Measurements from ENCODE around the gene TEAD1.

TEAD1 gene

DNA sequence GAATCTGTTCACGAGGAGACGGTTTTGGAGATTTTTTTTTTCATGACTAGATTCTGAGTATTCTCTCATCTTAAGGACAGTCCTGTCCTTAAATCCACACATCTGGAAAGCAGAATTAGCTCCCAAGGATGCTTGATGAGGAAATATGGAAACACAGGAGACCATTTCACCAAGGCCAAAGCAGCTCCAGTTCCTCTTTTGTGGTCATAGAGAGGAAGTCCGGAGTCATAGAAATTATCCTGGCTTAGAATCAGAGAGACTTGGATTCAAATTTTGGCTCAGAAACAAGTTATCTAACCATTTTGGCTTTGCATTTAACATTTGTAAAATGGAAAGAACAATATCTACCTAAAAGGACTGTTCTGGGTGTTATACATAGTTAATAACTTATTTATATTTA, 7.3 kb upstream of the TEAD1 start:
- no peak for DNase-seq (ENCODE audit: low read depth)

DNA sequence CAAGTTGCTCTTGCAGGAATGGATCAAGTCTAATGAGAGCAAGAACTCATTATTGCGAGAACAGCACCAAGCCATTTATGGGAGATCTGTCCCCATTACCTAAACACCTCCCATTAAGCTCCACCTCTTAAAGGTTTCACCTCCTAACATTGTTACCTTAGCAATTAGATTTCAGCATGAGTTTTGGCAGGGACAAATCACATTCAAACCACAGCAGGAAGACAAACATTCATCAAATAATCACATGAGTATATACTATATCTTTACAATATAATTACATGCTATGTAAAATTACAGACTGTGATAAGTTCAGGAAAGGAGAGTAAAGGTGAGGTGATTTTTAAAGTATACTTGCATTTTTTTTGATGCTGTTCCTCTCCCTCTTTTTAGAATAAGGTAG, 6.6 kb upstream of the TEAD1 start:
- no peak for DNase-seq (ENCODE audit: low read depth)

DNA sequence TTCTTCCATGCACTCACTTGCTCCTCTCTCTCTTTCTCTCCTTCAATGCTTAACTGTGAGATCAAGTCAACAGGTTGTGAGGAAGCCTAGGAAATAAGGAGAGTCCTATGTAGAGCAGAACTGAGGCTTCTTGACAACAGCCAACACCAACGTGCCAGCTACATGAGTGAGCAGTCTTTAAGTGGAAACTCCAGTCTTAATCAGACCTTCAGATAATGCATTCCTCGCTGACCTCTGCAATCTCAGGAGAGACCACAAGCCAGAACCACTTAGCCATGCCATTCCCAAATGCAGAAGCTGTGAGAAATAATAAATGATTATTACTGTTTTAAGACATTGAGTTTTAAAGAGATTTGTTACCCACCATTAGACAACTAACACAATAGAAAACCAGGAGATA, 6.1 kb upstream of the TEAD1 start:
- no peak for DNase-seq (ENCODE audit: low read depth)

- DNase-seq (ENCODE audit: low read depth), result no peak
Observed at GRCh38 chr11:12669930-12670329, 4.3 kb upstream of the TEAD1 start.

- DNase-seq (ENCODE audit: low read depth), result no peak
Observed at GRCh38 chr11:12671370-12671769, 2.9 kb upstream of the TEAD1 start.

DNA sequence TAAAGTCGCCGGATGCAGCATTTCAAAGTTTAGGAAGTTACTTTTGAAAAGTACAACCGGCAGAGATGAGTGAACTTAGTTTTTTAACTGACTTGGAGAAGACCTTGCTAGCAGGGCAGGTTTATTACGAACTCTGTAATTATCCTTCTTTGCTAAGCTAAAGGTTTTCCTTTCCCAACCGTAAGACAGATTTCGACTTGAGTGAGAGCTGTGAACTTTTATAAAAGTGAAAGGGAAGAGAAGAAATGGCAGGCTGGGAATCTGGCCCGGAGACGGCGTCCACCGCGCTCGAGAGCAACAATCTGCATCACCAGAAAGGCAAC, 659 bp upstream of the TEAD1 start:
- no peak for DNase-seq (ENCODE audit: low read depth)

DNA sequence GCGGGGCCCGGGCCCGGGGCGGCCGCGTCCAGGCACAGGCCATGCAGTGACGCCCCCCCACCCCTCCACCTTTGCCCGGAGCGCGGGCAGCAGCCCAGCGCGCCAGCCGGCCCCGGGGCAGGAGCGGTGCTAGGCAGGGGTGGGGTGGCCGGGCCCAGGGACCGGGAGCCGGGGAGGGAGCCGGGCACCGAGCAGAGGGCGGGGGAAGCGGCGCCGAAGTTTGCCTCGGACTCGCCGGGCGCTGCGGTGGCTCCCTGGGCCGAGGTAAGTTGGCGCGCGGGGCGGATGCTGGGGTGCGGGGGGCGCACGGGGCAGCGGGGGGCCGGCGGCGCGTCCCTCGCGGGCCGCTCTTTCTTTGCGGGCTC, 332 bp downstream of the TEAD1 start:
- no peak for DNase-seq (ENCODE audit: low read depth)

- DNase-seq (ENCODE audit: low read depth), result no peak
Observed at GRCh38 chr11:12674936-12675696, 895 bp downstream of the TEAD1 start.

GRCh38 chr11:12675951-12676711, 1.9 kb downstream of the TEAD1 start:
- no peak for DNase-seq (ENCODE audit: low read depth)

GRCh38 chr11:12677131-12677530, 2.9 kb downstream of the TEAD1 start:
- no peak for DNase-seq (ENCODE audit: low read depth)

DNA sequence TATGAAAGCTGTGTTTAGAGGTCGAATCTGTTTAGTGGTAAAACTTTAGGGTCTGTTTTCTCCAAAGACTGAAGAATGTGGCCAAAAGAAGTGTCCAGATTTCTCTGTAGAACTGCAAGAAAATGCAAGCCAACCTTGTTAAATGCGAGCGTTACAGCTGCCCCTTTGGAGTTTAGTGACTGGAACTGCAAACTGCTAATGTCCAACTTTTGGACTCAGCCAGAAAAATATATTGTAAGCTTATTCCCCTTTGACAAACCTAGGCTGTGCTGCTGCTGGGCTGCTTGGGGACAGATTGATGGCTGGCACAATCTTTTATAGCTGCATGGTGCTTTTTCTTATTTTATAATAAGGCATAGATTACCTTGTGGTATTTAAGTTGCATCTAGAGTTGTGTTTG, 3.9 kb downstream of the TEAD1 start:
- no peak for DNase-seq (ENCODE audit: low read depth)

GRCh38 chr11:12678991-12679390, 4.8 kb downstream of the TEAD1 start:
- DNase-seq (ENCODE audit: low read depth), result no peak

GRCh38 chr11:12679471-12679870, 5.2 kb downstream of the TEAD1 start:
- no peak for DNase-seq (ENCODE audit: low read depth)

- DNase-seq (ENCODE audit: low read depth), result no peak
Observed at GRCh38 chr11:12680246-12680939, 6.2 kb downstream of the TEAD1 start.

GRCh38 chr11:12680940-12681258, 6.7 kb downstream of the TEAD1 start:
- DNase-seq (ENCODE audit: low read depth), result no peak

- DNase-seq (ENCODE audit: low read depth), result no peak
Observed at GRCh38 chr11:12681466-12681865, 7.2 kb downstream of the TEAD1 start.

DNA sequence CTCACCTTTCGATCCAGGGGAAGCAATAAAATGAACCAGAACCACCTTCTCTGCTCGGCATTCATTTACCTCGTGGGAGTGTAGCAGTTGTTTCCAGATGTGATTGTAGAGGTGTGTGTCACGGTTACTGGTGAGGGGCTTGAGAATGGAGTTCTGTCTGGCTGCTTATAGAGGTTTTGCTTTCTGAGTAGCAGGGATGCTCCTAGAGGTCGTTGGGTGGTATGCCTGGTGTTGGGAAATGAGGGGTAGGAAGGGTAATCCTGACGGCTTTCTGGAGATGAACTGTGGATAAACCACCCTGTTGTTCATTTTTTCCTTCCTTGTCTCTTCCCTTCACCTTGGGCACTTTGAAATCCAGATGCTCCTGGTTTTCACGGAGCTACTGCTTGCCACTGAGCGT, 8.1 kb downstream of the TEAD1 start:
- no peak for DNase-seq (ENCODE audit: low read depth)

GRCh38 chr11:12682737-12683500, 8.7 kb downstream of the TEAD1 start:
- no peak for DNase-seq (ENCODE audit: low read depth)

DNA sequence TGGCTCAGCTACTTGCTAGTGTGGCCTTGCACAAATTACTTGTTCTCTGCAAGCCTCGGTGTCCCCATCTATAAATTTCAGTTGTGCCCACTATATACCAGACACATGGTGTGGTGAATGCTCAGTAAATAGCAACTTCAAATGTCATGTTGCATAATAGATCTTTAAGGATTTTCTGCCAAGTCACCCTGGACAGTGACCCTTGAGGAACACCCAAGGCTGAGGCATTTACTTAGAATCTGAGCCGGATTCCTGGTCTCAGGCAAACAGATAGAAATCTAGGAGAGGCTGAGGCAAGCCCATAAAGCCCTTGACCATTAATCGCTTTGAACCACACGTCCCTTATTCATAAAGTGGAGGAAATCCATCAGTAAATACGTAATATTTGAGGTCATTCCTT, 9.7 kb downstream of the TEAD1 start:
- DNase-seq (ENCODE audit: low read depth), result no peak

GRCh38 chr11:12684315-12684714, 10.1 kb downstream of the TEAD1 start:
- DNase-seq (ENCODE audit: low read depth), result no peak

- DNase-seq (ENCODE audit: low read depth), result no peak
Observed at GRCh38 chr11:12684816-12685215, 10.6 kb downstream of the TEAD1 start.

- DNase-seq (ENCODE audit: low read depth), result no peak
Observed at GRCh38 chr11:12685229-12685628, 11.0 kb downstream of the TEAD1 start.
